ENCODE data around the gene CHST15.
A peak's percentile ranks its signal among the peaks of the same experiment; 100 is the strongest.

Gene CHST15

DNA sequence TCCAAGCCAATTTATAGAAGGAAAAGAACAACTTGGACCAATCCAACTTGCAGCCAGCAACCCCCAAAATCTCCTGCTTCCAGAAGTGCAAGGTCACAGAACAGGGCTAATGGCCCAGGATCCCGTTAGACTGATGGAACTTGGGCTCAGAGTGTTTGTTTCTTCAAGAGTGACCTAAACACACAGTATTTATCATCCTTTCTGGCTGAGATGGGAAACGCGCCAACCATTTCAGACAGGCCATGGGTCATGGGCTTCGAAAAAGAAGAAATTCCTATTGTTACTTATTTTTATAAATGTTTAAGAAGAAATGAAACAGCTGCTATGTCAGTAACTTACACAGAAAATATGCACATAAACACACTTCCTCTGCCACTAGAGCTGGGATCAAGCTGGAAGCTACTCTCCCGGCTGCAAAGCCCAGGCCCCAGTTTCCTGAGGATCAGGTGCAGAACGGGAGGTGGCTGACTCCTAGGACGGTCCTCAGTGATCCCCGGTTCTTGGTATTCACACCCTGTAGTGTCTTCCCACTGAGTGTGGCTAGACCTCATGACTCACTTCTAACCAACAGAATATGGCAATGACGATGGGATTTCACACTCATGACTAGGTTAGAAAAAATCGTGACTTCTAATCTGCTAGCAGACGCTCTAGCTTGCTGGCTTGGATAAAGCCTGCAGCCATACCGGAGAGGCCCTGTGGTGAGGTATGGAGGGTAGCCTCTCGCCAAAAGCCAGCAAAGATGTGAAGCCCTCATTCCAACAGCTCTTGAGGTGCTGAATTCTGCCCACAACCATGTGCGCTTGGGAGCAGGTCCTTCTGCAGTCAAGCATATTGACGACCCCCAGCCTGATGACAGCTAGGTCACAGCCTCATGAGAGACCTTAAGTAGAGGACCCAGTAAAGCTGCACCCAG lies 60.2 kb downstream of the CHST15 start:
- H3K4me3 ChIP-seq (ENCODE audit: low read length): no peak overlapping the region
- peak; percentile 31 for DNase-seq (ENCODE audit: low read depth)
- TF ChIP-seq, protein P1, sequence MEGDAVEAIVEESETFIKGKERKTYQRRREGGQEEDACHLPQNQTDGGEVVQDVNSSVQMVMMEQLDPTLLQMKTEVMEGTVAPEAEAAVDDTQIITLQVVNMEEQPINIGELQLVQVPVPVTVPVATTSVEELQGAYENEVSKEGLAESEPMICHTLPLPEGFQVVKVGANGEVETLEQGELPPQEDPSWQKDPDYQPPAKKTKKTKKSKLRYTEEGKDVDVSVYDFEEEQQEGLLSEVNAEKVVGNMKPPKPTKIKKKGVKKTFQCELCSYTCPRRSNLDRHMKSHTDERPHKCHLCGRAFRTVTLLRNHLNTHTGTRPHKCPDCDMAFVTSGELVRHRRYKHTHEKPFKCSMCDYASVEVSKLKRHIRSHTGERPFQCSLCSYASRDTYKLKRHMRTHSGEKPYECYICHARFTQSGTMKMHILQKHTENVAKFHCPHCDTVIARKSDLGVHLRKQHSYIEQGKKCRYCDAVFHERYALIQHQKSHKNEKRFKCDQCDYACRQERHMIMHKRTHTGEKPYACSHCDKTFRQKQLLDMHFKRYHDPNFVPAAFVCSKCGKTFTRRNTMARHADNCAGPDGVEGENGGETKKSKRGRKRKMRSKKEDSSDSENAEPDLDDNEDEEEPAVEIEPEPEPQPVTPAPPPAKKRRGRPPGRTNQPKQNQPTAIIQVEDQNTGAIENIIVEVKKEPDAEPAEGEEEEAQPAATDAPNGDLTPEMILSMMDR (conservative IDR thresholded peaks at IDR 0.05; ENCODE audit: low read length): no peak

DNA sequence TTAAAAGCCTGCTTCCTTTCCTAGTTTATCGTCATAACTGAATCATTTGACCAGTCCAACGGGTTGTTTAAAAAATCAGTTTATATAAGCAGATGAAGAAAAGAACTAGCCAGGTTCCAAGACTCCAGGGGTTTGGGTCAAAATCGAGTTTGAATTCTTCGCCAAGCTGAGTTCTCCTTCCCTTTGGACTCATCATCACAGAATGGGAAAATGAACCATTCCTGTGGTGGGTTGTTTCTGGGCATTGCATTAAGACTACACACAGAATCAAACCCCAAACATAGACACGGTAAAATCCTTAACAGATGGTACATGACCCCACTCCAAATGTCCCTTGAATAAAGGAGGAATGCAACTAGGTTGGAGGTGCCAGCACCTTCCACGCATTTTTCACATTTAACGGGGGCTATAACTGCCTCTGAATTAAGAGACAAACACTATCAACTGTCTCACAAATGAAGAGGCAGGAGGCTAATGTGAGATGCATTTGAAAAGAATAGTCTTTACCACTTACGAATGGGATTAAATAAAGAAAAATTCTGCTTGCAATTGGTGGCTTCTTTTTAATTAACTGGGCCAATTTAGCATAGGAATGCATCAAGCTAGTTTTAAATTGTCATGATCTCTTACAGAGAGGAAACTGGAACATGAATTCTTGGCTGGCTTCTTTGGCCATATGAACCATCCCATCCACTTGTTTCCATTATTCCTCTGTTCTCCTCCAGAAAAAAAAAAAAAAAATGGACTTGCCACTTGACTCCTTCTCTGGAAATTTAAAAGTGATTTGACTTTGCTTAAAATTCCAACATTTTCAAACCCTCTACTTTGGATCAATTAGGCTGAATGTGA lies 61.1 kb downstream of the CHST15 start:
- no peak for DNase-seq (ENCODE audit: low read depth)
- TF ChIP-seq, protein P1 (conservative IDR thresholded peaks at IDR 0.05; ENCODE audit: low read length): no peak
- H3K4me3 ChIP-seq (ENCODE audit: low read length): no peak overlapping the region

DNA sequence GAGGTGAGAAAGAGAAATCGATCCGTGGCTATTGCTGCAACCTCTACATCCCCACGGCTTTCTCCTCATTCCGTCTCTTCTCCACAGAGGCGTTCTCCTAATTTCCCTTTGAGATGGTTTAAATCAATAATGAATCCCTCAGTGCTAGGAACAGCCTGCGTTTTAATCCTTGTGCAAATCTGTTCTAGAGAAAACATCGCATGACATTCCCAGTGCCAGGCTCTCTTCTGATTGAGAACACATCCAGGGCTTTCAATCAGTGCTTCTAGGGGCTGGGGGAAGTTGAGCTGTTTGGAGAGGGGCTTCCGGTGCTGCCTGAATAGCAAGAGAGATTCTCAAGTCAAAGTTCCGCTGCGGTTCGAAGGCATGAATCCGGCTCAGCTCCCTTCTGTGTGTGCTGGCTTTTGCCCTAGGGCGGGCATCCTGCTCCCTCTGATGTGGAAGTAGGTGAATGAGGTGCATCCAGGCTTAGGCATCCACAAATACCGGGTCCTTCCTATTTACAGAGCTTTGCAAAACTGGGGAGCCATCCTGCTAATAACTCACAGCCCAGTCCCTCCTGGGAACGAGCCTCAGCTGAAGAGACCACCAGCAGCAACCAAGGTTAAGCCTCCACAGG lies 62.8 kb downstream of the CHST15 start:
- no peak overlapping the region for H3K4me3 ChIP-seq (ENCODE audit: low read length)
- TF ChIP-seq, protein P1 (conservative IDR thresholded peaks at IDR 0.05; ENCODE audit: low read length): no peak
- DNase-seq (ENCODE audit: low read depth): no peak

DNA sequence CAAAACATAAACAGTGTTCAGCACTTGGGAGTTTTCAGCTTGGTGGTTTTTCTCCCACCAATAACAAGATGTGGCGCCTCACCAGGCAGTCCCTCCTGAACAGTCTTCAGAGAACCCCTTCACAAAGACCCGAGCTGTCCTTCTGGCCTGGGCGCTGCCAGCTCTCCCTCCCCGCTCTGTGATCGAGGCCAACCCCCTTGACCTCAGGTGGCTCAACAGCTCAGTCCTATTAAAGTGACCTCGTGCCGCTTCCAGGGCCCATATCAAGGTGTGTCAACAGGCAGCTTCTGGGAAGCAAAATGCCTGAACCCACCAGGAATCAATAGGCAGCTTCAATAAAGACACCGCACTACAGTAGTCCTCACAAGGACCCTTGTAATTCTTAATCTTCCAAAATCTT lies 63.3 kb downstream of the CHST15 start:
- H3K4me3 ChIP-seq (ENCODE audit: low read length): no peak overlapping the region
- TF ChIP-seq, protein P1 (conservative IDR thresholded peaks at IDR 0.05; ENCODE audit: low read length): no peak
- DNase-seq (ENCODE audit: low read depth): no peak

DNA sequence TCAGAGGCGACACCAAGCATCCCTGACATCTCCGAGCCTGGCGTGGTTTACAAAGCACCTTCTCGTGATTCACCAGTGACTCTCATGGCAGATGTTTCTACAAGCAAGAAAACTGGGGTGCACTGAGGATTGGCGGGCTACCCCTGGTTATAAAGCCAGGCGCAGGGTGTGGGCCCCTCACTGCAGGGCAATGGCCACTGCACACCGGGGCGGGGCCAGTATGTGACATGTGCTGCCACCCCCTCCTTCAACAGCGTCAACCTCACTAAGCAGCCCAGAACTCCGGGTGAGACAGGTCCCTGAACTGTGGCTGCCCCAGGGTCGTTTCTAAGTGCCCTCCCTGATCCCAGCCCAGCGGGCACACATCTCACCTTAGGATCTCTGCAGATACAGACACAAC lies 63.8 kb downstream of the CHST15 start:
- TF ChIP-seq, protein P1 (conservative IDR thresholded peaks at IDR 0.05; ENCODE audit: low read length): no peak
- DNase-seq (ENCODE audit: low read depth): no peak
- no peak overlapping the region for H3K4me3 ChIP-seq (ENCODE audit: low read length)

DNA sequence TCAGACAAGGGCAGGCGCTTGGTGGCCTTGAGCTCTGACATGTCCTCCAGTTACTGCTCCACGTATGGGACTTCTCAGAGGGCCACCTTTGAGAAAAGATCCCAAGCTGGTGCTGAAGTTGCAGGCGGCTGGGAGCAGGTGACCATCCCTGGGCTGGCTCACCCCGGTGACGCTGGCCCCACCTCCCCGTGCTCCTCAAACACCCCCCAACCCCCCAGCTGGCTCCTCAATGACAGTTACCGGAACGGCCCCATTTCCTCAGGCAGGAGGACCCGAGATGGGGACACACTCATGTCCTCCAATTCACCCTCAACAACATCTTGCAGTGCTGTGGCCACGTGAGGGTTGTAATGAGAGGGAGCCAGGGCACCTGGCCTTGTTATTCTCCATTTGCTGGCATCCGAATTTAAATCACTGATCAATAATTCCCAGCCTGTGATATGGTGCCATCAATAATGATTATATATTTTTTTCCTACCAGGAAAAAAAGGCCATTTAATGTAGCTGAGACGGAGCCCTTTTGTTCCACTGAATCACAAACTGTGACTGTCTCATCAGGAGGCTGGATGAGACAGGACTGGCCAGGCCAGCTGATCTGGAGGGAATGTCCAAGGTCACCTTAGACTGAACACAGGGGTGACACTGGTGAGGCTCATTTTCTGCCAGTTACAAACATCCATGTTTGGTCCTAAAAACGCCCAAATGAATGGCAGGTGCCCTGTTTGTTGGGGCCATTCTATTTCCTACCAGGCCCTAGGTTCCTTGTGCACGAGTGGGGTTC lies 64.5 kb downstream of the CHST15 start:
- TF ChIP-seq, protein P1 (conservative IDR thresholded peaks at IDR 0.05; ENCODE audit: low read length): no peak
- H3K4me3 ChIP-seq (ENCODE audit: low read length): no peak overlapping the region
- no peak for DNase-seq (ENCODE audit: low read depth)
